Right lobe of liver (tissue), 4 donors: Measurements from ENCODE around the gene OGA.

Source experiments
- CTCF ChIP-seq, 4 donors: fragments of 200-600 bp in 3 of 4; fragments of 450-650 bp in 1 of 4; IDR thresholded peaks; one replicate each; pipeline versions ENCODE4 v1.5.1 to v1.8.0; 2016 to 2022; ENCODE audit warnings: antibody characterized with exemption in 4 of 4, mild to moderate bottlenecking in 2 of 4
- POLR2A ChIP-seq: fragments of 450-650 bp; IDR thresholded peaks from one replicate; pipeline ENCODE4 v1.6.1; 2017; ENCODE audit warnings: antibody characterized with exemption, mild to moderate bottlenecking
- donor health status: DM: no; HTN: no; CAD: no.
- donor health status: DM: no; HTN: no; CAD: no.
- donor health status: DM: no; HTN: yes; CAD: no.

GRCh38 chr10:101839416-101840063, 21.3 kb upstream of the OGA start:
- no peak for TF ChIP-seq CTCF (IDR thresholded peaks at IDR 0.05)
- TF ChIP-seq POLR2A: no peak
